ENCODE measurements around the gene MAGEA9B.
"Not testable (repeated sequence)": the region's sequence is repeated elsewhere in the genome, so short reads cannot be mapped to it uniquely, and the experiment has no call there.

MAGEA9B gene

DNA sequence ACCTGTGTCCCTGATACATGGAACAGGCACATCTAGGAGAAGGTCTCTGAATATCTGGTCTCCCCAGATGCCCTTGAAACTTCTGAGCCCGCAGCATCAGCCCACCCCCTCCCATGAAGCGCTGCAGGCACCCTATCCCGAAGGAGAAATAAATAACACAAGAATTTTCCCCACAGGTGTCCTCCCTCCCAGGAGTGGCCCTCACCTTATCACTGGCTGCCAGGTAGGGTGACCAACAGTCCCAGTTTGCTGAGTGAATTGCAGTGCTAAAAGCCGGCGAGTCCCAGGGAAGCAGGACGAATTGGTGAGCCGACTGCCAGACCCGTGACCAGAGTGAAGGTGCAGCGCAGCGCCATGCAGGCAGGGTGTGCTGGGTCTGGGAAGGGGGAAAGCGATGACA is 53.3 kb downstream of the MAGEA9B start:
- FAIRE-seq, result not testable (repeated sequence)

DNA sequence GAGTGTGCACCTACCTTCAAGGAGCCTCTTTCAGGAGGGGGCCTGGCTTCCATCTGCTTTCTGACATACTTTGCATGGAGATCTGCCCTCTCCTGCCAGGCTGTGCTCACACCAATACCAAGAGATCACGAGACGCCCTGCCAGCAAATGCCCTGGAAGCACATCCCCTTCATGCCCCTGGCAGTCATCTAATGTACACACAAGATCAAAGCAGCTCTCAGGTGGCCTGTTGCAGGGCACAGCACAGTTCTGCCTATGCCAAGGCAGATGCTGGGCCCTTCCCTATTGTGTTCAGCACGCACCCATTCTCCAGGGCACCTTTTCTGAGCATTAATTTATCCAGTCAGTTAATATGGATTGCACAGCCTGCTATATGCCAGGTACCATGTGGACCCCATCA is 54.4 kb downstream of the MAGEA9B start:
- not testable (repeated sequence) for FAIRE-seq

Data from islet of Langerhans (tissue), 1 donor.